GM18909 (cell line): ENCODE measurements around the gene ZDHHC14.
"Not testable (repeated sequence)": the region's sequence is repeated elsewhere in the genome, so short reads cannot be mapped to it uniquely, and the experiment has no call there.

Source experiments
- ATAC-seq: cut with Tn5 transposase; IDR thresholded peaks from one replicate; pipeline ENCODE4 v1.9.1; 2021; ENCODE audit warnings: mild to moderate bottlenecking; ENCODE audit not compliant: unreplicated experiment, poor library complexity

ZDHHC14 gene

DNA sequence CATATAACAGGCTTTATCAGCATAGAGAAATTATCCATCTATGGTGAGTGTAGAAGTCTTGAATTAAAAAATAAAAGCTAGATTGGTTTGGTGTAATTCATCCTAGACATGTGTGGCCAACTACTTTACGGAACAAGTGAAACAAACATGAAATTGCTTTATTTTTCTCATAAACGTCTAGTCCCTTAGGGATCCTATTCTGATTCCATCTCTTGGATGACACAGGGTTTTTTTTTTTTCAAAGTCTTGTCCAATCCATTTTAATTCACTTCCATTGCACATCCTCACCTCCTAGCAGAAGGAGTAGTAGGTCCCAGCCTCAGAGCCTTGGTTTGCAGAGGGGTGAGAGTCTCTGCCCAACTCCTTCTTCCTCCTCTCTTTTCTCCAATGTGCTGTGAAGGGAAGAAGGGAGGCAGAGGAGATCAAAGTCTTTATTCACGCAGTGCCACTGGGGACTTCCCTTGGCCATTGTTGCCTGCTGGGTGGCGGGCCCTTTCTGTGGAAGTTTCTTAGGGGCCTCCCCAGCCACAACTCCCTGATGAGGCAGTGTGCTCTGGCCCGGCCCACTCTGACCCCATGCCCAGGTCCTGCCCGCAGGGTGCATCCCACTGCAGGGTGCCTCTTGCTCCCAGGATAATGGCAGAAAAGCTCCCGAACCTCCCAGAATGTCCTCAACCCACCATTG is 337.7 kb downstream of the ZDHHC14 start:
- no peak for ATAC-seq

DNA sequence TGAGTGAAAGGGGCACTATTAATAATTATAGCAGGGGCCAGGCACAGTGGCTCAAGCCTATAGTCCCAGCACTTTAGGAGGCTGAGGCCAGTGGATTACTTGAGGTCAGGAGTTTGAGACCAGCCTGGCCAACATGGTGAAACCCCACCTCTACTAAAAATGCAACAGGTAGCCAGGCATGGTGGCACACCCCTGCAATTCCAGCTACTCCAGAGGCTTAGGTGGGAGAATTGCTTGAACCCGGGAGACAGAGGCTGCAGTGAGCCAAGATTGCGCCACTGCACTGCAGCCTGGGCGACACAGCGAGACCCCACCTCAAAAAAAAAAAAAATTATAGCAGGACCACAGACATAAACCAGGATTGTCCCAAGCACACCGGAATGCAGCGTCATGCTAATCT is 340.0 kb downstream of the ZDHHC14 start:
- ATAC-seq: not testable (repeated sequence)

DNA sequence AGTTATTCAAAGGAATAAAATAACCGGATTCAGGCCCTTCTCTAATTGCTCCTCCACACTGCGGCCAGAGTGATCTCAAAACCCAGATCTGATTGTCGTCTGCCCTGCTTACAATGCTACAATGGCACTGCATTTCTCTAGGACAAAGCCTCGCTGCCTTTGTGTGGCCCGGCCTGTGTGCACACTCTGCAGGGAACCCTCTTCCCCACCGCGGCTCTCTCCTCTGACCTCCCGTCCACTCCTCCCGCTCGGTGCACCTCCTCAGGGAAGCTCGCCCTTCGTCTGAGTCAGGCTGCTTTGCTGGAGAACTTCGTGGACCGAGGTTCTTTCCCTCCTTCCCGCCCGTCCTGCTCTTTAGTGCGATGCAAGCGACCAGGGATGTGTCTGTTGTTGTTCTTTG is 340.4 kb downstream of the ZDHHC14 start:
- no peak for ATAC-seq

DNA sequence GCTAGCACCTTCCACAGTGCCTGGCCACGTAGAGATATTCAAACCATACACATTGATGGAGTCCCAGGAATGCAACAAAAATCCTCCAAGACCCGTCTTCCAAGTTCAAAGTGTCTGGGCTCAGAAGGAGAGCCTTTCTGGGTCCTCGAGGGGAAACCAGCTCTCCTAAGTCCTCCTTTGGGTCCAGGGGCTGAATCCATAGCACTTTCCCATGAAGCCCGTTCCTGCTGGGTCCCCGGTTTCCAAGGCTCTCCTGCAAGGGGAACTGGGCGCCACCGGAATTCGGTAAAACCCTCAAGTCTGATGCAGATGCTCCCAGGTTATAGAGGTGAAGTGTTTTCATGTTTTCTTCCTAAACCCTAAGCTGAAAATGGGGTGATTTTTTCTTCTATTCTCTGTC is 340.8 kb downstream of the ZDHHC14 start:
- no peak for ATAC-seq

DNA sequence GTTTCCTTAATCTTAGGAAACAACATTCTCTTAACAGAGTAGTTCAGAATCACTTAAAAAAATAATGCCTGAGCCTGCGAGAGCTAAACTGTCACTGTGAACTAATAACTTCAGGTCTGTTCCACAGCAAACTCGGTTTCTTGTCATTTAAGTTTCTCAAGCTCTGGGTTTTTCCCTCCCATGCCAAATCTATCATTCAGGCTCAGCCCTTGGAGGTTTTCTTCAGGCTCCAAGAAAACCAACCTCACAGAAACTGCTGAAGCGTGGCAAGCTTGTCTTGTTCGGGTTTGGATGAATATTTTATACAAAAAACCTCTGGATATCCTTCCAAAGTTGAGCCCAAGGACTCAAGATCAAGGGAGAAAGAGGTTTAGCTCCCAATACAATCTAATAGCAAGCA is 342.4 kb downstream of the ZDHHC14 start:
- no peak for ATAC-seq

DNA sequence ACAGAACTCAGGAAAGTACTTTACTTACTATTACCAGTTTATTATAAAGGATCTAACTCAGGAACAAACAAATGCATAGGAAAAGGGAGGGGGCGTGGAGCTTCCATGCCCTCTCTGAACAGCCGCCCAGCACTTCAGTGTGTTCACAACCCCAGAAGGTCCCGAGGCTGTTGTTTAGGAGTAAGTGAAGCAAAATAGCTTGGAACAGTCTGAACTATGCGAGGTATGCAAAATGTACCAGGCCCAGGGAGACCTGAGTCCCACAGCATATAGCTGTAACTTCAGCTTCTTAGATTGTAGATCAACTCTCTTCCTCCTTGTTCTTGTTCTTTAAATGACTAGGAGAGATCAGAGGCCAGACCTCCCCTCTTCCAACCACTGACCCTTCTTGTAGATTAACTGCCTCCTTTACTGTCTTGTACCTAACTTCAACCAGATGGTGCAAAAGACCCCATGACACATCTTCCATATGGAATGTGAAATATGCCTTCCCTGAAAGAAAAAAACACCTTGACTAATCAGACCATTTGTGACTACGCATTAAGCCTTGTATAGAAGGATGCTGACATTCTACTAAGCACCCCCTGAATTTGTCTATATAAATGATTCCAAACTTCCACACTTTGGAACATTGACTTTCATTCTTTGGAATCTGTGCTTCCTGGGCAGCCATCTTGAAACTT is 343.3 kb downstream of the ZDHHC14 start:
- no peak for ATAC-seq

DNA sequence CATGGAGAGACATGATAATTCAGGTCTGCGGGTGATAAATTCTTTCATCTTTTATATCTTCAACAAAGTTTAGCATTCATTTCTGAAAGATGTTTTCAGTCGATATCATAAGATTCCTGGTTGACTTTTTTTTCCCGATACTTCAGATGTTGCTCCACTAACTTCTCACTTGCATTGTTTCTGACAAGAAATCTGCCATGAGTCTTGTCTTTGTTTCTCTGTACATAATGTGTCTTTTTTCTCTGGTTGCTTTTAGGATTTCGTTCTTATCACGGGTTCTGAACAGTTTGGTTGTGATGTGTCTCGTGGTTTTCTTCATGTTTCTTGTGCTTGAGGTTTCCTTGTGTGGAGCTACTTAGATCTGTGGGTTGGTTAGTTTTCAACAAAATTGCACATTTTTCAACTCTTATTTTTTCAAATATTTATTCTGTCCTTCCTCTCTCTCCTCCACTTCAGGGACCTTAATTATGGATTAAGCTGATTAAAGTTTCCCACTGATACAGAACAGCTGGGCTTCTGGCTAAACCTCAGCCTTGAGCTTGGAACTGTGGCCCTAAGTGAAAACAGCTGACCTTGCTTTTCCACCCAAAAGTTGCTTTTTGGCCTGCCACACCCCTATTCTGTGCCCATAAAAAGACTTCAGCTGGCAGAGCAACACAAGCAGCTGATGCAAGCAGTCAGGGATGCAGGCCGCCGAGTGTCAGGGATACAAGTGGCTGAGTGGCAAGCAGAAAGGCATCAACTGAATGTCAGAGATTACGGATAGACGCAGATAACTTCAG is 344.2 kb downstream of the ZDHHC14 start:
- no peak for ATAC-seq

DNA sequence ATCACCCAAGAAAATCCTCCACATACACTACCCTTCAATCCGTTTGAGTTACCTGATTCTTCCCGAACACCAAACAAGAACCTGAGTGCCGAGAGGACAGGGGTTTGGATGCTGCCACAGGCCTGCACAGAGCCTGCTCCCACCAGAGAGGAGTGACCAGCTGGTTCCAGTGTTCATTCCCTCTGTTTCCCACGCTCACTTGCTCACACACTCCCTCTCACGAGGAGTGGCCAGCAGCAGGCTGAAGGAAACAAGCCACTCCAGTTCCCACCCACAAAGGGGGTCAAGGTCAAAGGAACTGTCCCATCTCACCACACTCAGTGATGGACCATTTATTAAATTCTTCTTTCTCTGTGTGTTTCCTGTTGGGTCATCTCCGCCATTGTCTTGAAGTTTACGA is 344.8 kb downstream of the ZDHHC14 start:
- no peak for ATAC-seq

DNA sequence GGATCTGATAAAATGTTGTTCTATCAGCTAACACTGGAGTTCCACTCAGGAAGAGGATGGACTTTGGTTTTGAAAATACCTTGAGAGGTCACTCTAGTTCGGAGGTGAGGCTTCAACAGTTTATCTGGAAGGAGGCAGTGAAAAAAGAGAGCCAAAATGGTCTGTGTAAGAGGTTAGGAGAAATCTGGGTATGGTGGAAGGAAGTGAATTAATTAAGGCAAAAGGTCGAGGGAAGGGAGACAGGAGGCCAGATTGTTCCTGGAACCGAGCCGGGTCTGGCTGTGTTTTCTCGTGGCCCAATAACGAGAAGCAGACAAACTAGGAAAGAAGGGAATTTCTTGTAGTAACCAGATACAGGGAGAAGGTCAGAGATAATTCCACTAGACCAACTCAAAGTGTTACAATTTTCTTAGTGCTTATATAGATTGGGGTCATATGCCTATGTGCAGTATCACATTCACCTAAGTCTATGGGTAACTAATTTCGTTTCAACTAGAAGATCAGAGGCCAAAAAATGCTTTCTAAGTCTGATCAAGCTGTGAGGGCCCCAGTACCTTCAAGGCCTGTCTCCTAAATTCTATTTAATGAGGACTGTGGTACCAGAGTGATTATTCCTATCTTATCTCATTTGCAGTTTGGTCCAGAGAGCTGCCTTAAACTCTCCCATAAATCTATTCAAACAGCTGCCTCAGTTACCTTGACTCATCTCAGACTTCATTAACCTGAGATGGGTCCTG is 346.1 kb downstream of the ZDHHC14 start:
- no peak for ATAC-seq
